Measurements from ENCODE around the gene MYMK.

The MYMK gene

DNA sequence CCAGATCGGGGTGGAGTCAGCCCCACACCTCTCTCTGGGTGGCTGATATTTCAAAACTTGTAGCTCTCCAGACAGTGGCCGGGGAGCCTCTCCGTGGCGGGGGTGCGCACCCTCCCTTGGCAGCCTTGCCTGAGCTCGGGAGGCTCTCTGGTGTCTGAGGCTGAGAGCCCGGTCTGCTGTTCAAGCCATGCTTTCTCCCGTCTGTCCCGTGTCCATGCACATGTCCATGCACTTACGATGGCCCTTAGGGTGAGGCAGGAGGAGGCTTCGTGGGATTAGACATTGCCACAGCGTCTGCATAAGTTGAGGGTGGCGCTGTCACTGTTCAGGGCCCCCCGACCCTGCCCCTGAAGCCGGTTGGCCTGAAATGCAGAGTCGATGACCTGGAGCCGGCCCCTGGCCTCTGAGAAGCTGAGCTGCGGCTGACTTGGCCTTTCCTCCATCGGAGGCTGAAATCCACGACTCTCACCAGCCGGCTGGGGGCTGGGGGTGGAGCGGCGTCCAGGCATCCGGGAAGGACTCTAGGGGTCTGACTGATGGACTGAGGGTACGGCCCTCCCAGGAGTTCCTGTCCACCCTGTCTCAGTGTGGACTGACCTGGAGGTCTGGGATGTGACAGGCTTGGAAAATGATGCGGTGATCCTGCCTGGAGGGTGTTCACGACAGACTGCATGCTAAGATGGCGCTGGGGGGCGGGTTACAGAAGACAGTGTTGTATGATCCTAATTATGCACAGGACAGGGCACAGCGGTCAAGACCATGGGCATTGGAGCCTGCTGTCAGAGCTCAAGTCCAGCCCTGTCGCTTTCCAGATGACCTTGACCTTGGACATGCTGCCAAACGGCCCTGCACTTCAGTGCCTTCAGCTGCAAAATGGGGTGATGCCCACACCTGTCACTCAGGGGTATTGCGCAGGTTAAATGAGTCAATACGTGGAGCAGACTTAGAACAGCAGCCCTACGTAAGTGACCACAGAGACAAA lies 27.6 kb downstream of the MYMK start:
- no peak for DNase-seq

DNA sequence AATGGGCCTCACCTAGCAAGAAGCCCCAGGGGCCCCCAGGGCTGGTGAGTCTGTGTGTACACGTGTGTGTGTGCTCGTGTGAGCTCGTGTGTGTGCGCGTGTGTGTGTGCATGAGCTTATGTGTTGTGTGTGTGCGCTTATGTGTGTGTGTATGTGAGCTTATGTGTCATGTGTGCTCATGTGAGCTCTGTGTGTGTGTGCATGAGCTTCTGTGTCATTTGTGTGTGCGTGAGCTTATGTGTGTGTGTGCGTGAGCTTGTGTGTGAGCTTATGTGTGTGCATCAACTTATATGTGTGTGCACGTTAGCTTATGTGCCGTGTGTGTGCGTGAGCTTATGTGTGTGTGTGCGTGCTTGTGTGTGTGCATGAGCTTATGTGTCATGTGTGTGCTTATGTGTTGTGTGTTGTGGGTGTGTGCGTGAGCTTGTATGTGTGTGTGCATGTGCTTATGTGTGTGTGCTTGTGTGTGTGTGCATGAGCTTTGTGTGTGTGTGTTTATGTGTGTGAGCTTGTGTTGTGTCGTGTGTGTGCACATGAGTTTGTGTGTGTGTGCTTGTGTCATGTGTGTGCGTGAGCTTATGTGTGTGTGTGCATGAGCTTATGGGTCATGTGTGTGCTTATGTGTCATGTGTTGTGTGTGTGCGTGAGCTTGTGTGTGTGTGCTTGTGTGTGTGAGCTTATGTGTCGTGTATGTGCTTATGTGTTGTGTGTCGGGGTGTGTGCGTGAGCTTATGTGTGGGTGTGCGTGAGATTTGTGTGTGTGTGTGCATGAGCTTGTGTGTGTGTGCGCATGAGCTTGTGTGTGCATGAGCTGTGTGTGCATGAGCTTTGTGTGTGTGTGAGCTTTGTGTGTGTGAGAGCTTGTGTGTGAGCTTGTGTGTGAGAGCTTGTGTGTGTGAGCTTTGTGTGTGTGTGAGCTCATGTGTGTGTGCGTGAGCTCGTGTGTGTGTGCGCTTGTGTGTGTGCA lies 29.1 kb downstream of the MYMK start:
- DNase-seq: no peak

DNA sequence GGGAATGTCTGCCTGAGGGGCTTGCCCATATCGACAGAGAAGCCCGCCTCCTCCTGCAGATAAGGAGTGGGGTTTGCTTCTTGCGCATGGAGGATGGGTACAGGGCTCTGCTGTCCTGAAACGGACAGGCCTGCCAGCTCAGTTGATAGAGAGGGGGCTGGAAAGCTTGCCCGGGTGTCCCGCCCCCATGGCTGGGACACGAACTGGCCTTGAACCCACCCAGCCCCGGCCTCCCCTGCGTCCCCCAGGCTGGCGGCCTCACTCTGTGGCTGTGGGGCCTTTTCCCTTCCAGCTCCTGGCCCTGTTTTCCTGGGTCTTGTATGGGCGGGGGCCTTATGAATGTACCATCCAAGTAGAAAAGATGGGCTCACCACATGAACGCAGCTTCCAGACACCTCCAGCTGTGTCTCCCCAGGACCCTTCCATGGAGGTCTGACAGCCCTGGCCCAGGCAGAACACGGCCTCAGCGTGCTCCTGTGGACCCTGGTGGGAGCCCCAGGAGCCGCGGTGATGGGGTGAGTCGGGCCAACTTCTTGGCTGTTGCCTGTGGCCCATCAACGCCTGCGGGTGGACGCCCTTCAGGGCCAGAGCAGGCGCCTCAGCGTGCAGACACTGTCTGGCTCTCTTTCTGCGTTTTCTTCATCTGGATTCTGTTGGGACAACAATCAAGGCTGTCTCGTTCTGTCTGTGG lies 30.0 kb downstream of the MYMK start:
- no peak for DNase-seq

DNA sequence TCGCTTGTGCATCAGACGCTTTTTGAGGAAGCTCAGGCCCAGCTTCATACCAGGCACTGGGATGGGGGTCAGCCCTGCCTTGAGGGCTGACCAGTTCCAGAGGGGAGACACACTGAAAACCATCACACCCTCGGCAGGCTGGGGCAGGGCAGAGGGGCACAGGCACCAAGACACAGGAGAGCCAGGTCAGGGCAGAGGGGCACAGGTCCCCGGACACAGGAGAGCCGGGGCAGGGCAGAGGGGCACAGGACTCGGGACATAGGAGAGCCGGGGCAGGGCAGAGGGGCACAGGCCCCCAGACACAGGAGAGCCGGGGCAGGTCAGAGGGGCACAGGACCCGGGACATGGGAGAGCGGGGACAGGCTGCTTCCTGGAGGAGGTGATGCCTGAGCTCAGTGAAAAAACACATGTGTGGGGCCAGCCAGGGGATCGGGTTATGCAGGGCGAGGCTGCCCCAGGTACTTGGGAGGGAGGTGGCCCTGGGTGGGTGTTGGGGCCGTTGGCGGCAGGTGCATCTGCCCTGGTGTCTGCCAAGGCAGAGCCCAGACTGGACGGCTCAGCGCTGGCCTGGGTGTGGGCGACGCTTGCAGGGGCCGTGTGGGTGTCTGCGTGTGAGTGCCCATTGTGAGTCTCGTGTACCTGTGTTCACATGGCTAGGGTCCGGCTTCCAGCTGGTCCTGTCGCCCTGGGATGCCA lies 30.8 kb downstream of the MYMK start:
- no peak for DNase-seq

DNA sequence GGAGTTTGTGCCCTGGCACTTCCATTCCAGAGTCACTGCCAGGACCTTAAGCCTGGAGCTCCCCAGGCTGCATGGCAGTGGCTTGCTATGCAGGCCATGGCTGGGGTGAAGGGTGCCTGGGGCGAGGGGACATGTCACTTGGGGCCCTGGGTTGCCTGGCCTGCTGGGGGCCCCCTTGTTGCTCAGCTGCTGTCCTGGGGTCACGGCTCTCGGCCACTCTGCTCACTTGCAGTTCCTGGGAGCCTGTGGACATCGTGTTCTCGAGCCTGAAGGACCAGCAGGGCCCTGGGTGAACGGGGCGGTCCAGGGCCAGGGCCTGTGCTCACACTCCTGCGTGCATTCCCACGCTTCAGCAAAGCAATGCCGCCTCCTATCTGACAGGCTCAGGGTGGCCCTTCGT lies 31.3 kb downstream of the MYMK start:
- DNase-seq: no peak

DNA sequence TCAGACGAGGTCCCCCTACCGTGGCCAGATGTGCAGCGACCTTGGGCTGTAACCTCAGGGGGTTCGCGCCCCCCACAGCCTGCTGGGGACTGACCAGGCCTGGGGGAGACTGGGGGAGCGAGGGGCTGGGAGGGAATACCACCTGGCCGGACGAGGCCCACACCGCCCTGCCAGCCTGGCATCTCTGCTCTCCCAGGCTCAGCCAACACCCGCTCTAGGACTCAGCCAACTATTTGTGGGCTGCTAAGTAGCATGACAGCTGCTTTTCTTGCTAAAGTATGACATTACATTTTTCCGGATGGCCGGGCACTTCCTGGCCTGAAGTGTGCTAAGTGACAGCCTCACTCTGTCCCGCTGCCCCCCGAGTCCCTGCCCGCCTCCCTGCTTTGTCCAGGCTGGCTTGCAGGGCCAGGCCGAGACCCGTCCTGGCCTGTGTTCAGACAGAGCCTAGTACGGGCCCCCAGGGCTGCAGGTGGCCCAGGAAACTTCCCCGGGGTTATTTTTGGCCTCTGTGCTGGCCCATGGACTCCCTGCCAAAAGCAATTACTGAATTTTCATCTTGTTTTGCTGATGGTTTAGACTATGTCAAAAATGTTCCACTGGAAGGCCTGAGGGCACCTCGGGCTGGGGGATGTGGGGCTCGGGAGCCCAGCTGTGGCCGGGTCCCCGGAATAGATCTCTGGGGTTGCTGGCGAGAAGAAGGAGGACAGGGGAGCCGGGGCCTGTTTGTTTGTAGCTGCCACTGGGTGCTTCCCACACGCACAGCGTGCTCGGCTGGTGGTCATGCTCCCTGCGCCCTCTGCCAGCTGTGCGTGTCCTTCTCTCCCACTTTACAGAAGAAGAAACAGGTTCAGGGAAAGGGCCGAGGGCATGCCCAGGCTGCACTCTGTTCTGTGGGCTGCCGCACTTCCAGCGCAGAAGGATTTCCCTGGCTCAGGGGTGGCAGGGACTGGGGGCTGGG lies 32.4 kb downstream of the MYMK start:
- no peak for DNase-seq

DNA sequence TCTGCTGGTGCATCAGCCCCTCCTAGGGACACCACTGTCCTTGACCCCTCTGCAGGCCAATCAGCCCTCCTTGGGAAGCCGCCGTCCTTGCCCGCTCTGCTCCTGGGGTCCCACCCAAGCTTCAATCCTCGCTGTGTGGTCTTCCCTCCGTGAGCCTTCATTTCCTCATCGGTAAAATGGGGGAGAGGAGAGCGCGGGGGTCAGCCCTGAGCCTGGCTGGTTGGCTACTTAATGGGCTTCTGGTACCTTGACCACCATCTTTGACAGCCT lies 33.2 kb downstream of the MYMK start:
- no peak for DNase-seq

DNA sequence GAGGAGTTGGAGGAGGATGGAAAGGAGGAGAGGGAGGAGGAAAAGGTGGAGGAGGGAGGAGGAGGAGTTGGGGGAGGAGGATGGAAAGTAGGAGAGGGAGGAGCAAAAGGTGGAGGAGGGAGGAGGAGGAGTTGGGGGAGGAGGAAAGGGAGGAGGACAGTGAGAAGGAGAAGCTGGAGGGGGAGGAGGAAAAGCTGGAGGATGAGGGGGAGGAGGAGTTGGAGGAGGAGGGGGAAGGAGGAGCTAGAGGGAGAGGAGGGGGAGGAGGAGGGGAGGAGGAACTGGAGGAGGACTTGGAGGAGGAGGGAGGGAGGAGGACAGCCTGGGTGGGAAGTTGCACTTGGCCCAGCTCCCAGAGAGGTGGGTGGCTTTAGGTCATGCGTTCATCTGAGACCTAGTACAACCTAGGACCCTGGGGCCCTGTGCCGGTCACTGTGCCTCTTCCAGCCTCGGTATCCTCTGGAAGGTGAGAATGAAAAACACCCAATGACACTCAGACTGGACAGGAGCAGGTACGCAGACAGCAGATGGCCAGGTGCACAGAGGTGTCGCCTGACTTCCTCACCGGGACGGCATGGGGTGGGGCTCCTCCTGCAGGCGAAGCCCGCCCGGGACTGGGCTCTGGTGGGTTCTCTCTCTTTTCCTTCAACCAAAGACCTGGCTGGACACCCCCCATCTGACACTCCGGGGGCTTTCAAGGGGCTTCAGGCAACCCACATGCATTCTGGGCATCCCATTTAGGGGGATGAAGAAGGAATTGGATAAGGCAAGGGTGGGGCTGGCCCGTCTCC lies 33.7 kb downstream of the MYMK start:
- no peak for DNase-seq

DNA sequence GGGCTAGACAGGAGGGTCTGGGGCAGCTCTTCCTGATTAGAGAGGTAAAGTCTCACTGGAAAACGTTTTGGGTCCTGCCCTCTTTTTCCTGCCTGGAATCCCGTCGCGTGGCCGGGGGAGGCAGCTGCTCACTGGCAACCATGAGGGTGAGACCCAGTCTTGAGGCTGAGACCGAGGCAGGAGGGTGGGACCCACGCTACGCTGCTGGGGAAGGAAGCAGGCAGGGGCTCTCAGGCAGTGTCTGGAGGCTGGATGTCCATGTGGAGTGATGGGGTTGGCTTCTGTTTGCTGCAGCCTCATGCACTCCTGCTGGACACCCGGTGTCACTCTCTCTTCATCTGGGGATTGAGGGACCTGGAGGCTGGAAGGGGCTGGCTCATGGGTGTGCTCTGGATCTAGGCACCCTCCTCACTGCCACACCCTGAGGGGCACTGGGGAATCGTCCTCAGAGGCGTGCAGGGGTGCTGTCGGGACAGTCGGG lies 34.5 kb downstream of the MYMK start:
- DNase-seq: no peak

DNA sequence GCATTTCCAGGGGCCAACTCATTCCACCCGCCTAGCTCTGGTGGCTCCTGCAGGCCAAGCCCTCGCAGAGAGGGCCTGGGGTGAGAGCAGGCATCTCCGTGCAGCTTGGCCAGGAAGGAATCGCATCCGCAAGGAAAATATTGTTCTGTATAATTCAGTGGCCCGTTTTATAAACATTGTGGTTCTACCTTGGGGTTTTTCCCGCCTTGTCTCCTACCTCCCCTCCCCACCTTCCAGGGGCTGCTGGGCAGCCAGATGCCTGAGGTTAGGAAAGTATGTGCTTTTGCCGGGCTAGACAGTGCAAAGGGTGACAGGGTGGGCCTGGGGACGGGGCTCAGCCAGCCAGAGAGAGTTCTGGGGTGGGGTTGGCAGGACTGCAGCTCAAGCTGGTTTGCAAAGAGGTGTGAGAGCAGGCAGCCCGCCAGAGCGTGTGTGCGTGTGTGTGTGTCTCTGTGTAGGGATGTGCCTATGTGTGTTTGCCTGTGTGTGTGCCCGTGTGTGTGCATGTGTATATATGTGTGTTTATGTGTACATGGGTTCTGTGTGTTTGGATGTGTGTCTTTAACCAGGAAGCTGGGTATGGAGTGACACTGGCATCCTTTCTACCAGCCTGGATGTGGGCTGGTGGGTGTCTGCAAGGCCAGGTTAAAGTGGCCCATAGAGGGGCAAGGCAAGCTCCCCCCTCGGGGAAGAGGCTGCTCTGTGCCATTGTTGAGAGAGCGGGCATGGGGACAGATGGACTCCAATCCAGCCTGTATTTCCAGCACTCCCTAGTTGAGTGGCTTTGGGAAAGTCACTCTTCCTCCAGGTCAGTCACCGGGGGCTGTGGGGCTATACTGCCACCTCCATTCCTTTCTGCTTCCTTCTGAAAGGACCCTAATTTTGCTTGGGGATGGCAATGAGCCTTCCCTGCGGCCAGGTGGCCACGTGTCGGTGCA lies 35.2 kb downstream of the MYMK start:
- DNase-seq: no peak

DNA sequence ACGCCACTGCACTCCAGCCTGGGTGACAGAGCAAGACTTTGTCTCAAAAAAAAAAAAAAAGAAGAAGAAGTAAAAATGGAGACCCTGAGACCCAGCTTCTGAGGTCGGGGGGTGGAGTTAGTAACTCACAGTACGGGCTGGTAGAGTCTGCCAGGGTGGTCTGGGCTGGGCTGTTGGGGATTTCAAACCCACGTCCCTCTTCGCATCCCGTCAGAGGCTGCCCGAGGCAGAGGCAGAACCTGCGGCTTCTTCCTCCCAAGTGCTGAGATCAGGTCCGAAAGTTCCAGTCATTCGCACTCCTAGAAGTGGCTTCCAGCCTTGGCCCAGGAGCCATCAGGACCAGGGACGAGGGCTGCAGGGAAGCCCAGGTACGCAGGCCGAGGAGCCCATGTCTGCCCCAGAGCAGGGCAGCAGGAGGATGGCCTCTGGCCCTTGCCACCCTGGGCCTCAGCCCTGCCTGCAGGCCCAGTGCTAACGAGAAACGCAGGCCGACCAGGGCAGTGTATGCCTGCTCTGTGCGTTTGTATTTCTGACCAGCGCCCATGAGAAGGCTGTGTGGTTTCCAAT lies 36.0 kb downstream of the MYMK start:
- no peak for DNase-seq

DNA sequence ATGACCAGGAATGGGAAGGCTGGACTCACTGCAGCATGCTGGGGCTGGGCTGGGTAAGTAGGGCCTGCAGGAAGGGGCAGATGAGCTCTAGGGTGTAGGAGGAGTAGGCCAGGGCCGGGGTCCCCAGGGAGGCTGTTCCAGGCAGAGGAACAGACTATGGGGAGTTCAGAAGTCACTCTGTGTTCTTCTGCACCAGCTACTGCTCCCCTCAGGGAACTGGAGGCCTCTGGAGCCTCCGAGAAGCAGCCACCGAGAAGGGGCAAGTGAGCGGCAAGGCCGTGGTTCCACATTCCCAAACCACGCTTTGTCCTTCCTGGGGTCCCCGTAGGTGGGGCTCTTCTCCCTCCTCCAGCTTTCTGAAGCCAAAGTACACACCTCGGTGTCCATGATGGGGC lies 37.4 kb downstream of the MYMK start:
- DNase-seq: no peak

DNA sequence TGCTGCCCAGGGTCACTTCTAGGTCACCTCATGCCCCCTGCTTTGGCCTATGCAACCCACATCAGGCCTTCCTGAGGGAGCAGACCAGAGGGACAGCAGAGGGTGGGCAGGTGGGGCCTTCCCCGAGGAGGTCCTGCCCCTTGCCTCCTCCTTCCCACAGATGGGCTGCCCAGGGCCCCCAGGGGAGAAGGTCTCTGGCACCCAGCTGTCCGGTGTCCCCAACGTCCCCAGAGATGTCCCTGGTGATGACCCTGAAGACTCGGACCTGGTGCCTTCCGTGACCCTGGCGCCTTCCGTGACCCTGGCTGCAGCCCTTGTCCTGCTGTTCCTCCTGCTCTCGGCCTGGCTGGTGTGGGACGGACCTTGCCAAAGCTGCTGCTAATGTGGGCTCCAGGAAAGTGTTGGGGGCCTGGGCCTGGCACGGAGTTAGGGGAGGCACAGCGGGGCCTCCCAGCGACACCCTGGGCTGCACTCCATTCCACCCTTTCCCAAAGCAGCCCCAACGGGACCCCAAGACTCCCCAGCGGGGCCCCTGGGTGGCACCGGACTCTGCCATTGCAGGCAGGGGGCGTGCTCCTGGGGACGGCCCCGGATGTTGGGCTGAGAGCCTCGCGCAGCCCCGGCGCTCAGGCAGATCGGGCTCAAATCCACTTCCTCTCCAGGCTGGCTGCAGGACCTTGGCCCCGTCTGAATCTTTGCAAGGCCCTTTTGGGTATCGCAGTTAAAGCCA lies 39.1 kb downstream of the MYMK start:
- DNase-seq: peak; percentile 71

DNA sequence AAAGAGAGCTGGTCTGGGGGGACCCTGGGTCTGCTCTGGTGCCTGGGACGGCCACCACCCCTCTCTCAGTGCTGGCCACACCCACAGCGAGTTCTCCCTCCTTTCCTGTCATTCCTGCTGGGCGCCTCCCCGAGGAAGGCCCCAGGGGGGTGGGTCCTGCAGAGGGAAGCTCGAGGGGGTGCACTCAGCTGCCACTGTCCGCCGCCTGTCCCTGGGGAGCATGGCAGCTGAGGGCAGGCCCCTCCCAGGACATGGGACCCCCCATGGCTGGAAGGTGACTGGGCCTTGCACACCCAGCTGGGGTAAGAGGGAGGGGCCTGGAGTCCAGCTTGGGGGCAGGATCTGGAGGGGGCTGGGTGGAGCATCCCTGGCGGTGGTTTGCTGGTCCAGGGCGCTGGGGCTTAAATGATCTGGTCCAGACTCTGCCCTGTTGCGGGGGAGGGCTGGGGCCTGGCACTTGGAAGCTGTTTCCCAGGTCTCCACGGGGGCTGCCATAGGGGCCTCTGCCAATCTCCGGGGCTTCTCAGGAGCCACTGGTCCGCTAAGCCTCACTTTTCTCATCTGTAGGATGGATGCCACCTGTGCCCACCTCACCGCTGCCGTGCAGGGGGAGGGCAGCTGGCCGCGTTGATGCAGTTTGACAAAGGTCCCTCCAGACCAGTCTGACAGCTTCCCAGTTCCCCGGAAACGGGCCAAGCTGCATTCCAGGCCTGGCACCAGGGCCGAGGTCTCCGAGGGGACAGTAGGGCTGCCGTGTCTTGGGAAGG lies 39.9 kb downstream of the MYMK start:
- no peak for DNase-seq

DNA sequence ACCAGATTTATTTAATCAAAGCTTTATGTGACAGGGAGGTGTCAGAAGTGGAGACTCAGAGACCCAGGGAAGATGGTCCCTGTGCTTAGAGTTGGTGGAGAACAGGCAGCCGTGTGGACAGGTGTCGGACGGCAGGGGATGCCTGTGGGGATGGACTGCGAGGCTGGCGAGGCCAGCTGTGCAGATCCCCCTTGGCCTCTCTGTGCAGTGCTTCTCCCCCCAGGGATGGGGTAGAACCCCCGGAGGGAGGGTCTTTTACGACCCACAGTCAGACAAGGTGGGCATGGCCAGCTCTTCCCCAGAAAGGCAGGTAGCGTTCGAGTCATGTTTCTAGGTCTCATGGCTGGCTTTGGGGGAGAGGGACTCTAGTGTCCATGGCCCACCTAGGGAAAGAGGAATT lies 41.1 kb downstream of the MYMK start:
- DNase-seq: no peak

DNA sequence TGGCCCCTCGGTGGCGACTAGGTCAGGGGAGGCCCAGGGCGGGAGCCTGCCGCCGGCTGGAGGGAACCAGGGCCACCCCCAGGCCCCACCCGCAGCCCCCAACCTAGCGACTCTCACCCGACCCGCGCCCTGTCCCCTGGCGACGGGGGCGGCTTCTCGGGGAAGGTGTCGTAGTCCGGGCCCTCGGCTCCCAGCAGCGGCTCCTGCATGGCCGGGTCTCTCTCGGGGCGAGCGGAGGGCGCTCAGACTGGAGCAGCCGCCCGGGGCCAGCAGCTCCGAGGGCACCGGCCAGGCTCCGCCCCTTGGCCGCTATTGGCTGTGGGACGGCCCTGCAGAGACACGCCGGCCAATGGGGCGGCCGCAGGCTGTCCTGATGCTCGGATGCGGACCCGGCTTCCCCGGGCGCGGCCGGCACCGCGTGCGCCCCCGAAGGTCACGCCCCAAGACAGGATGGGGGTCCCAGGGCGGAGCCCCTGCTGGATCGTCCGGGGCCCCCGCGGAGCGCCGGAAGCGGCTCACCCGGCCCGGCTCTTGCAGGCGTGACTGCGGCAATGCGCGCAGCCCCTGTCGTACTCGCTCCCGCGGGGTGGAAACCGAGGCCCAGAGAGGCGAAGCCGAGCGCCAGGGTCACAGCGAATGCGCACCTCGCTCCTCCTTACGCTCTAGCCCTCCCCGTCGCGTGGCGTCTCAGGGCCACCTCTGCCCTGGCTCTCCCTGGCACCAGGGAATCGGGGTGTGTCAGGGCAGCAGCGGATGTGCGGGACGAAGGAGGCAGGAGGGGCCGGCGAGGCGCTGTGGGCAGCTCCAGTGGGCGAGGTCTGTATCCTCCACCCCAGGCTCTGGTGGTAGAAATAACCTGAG lies 45.7 kb downstream of the MYMK start, which contains the start of gene SLC2A6:
SLC2A6 (minus strand) TSS at position 249 of the 861 bp plus-strand sequence; CDS start at position 209, 40 bp downstream.
- peak; percentile 93 for DNase-seq
